HG03439 (cell line): ENCODE data around the gene TLE2.
A peak's percentile ranks its signal among the peaks of the same experiment; 100 is the strongest.
"Not testable (repeated sequence)": the region's sequence is repeated elsewhere in the genome, so short reads cannot be mapped to it uniquely, and the experiment has no call there.

Experiments
- ATAC-seq: cut with Tn5 transposase; IDR thresholded peaks from one replicate; pipeline ENCODE4 v1.9.1; 2021; ENCODE audit warnings: mild to moderate bottlenecking, moderate library complexity; ENCODE audit not compliant: unreplicated experiment

TLE2 gene

GRCh38 chr19:3038214-3038613 lies 9.1 kb upstream of the TLE2 start:
- no peak for ATAC-seq

- ATAC-seq = not testable (repeated sequence)
Measured at GRCh38 chr19:3036977-3037544, 8.0 kb upstream of the TLE2 start.

- peak; percentile 43 for ATAC-seq
Measured at GRCh38 chr19:3036119-3036976, 7.3 kb upstream of the TLE2 start.

- ATAC-seq = peak; percentile 78
Measured at GRCh38 chr19:3035542-3036118, 6.5 kb upstream of the TLE2 start.

- no peak for ATAC-seq
Measured at GRCh38 chr19:3034656-3035541, 5.8 kb upstream of the TLE2 start.

- ATAC-seq = no peak
Measured at GRCh38 chr19:3034406-3034655, 5.3 kb upstream of the TLE2 start.

GRCh38 chr19:3033595-3034405 lies 4.7 kb upstream of the TLE2 start:
- no peak for ATAC-seq

GRCh38 chr19:3031607-3031867 lies 2.5 kb upstream of the TLE2 start:
- ATAC-seq = no peak

GRCh38 chr19:3028305-3029064 lies 595 bp downstream of the TLE2 start:
- ATAC-seq = no peak

- ATAC-seq = no peak
Measured at GRCh38 chr19:3027981-3028304, 1.1 kb downstream of the TLE2 start.

- ATAC-seq = no peak
Measured at GRCh38 chr19:3027292-3027691, 1.8 kb downstream of the TLE2 start.

- ATAC-seq = no peak
Measured at GRCh38 chr19:3026768-3027167, 2.3 kb downstream of the TLE2 start.

GRCh38 chr19:3025549-3025886 lies 3.6 kb downstream of the TLE2 start:
- no peak for ATAC-seq

GRCh38 chr19:3024870-3025548 lies 4.1 kb downstream of the TLE2 start:
- ATAC-seq = no peak

GRCh38 chr19:3024509-3024869 lies 4.6 kb downstream of the TLE2 start:
- no peak for ATAC-seq

- ATAC-seq = no peak
Measured at GRCh38 chr19:3020321-3020960, 8.6 kb downstream of the TLE2 start.

- no peak for ATAC-seq
Measured at GRCh38 chr19:3019211-3019854, 9.7 kb downstream of the TLE2 start.

GRCh38 chr19:3017923-3018322 lies 11.2 kb downstream of the TLE2 start:
- ATAC-seq = no peak
